ENCODE measurements around the gene TOP3B.

Gene TOP3B

GRCh38 chr22:22010358-22010757 is 27.8 kb upstream of the TOP3B start:
- no peak for DNase-seq (ENCODE audit: low read depth in 2 of 2)

GRCh38 chr22:22009661-22010060 is 27.1 kb upstream of the TOP3B start:
- no peak for DNase-seq (ENCODE audit: low read depth in 2 of 2)

GRCh38 chr22:22006596-22006990 is 24.0 kb upstream of the TOP3B start:
- no peak for DNase-seq (ENCODE audit: low read depth in 2 of 2)

GRCh38 chr22:22005945-22006595 is 23.5 kb upstream of the TOP3B start:
- DNase-seq (ENCODE audit: low read depth in 2 of 2), result no peak

GRCh38 chr22:22003233-22003632 is 20.6 kb upstream of the TOP3B start:
- DNase-seq (ENCODE audit: low read depth in 2 of 2), result no peak

GRCh38 chr22:22002526-22003055 is 20.0 kb upstream of the TOP3B start:
- DNase-seq (ENCODE audit: low read depth in 2 of 2), result no peak

GRCh38 chr22:22001664-22002525 is 19.3 kb upstream of the TOP3B start:
- DNase-seq (ENCODE audit: low read depth in 2 of 2), result no peak

- no peak for DNase-seq (ENCODE audit: low read depth in 2 of 2)
These were observed 16.1 kb upstream of the TOP3B start for GRCh38 chr22:21998595-21999247.

GRCh38 chr22:21996175-21996720 is 13.7 kb upstream of the TOP3B start:
- no peak for DNase-seq (ENCODE audit: low read depth in 2 of 2)

GRCh38 chr22:21995660-21996059 is 13.1 kb upstream of the TOP3B start:
- no peak for DNase-seq (ENCODE audit: low read depth in 2 of 2)

- DNase-seq (ENCODE audit: low read depth in 2 of 2), result no peak
These were observed 12.4 kb upstream of the TOP3B start for GRCh38 chr22:21994881-21995444.

- no peak for DNase-seq (ENCODE audit: low read depth in 2 of 2)
These were observed 10.1 kb upstream of the TOP3B start for GRCh38 chr22:21992593-21993237.

- no peak for DNase-seq (ENCODE audit: low read depth in 2 of 2)
These were observed 9.2 kb upstream of the TOP3B start for GRCh38 chr22:21991774-21992173.

- no peak for DNase-seq (ENCODE audit: low read depth in 2 of 2)
These were observed 8.7 kb upstream of the TOP3B start for GRCh38 chr22:21991304-21991596.

GRCh38 chr22:21990445-21991303 is 8.1 kb upstream of the TOP3B start:
- no peak for DNase-seq (ENCODE audit: low read depth in 2 of 2)

GRCh38 chr22:21989049-21989448 is 6.5 kb upstream of the TOP3B start:
- DNase-seq (ENCODE audit: low read depth in 2 of 2), result no peak

- no peak for DNase-seq (ENCODE audit: low read depth in 2 of 2)
These were observed 2.6 kb upstream of the TOP3B start for GRCh38 chr22:21985214-21985613.

GRCh38 chr22:21984793-21985192 is 2.2 kb upstream of the TOP3B start:
- DNase-seq (ENCODE audit: low read depth in 2 of 2), result no peak

GRCh38 chr22:21981874-21982273 is 713 bp downstream of the TOP3B start:
- DNase-seq (ENCODE audit: low read depth in 2 of 2), result no peak

GRCh38 chr22:21980547-21980946 is 2.0 kb downstream of the TOP3B start:
- no peak for DNase-seq (ENCODE audit: low read depth in 2 of 2)

Measured in fibroblast of skin of left quadriceps (primary cell).